Liver (tissue), 9 donors: ENCODE measurements around the gene NDOR1. TPM values are rescaled to one million over a fixed set of nuclear protein-coding genes. Genes with fewer than 3 reads are reported as not detected.

Experiments used
- DNase-seq: peaks from one replicate; pipeline ENCODE4 v3.0.0-alpha.2; 2017; ENCODE audit warnings: low spot score
- H3K27ac ChIP-seq, 2 donors: one replicate each; pipeline ENCODE4 v1.7.0; 2013; ENCODE audit warnings: inconsistent platforms in 2 of 2, low read length in 2 of 2, control low read depth in 1 of 2, low read depth in 1 of 2, mild to moderate bottlenecking in 1 of 2
- H3K27me3 ChIP-seq, 4 donors: one replicate each; pipeline versions ENCODE4 v1.6.1 to v1.7.0; 2013; ENCODE audit warnings: low read length in 3 of 4, inconsistent platforms in 1 of 4, mild to moderate bottlenecking in 1 of 4, moderate library complexity in 1 of 4; ENCODE audit not compliant: control insufficient read depth in 4 of 4, insufficient read depth in 4 of 4
- H3K36me3 ChIP-seq, 4 donors: one replicate each; pipeline versions ENCODE4 v1.6.1 to v1.7.0; 2013; ENCODE audit warnings: low read length in 3 of 4, mild to moderate bottlenecking in 3 of 4, low read depth in 1 of 4, moderate library complexity in 1 of 4; ENCODE audit not compliant: control insufficient read depth in 4 of 4, insufficient read depth in 3 of 4
- H3K4me1 ChIP-seq, 4 donors: one replicate each; pipeline versions ENCODE4 v1.6.1 to v1.7.0; 2013; ENCODE audit warnings: low read length in 3 of 4, mild to moderate bottlenecking in 3 of 4, moderate library complexity in 1 of 4; ENCODE audit not compliant: control insufficient read depth in 4 of 4, insufficient read depth in 4 of 4
- H3K4me3 ChIP-seq, 3 donors: one replicate each; pipeline versions ENCODE4 v1.6.1 to v1.7.0; 2013; ENCODE audit warnings: low read length in 3 of 3, control low read depth in 1 of 3, low read depth in 1 of 3, mild to moderate bottlenecking in 1 of 3
- H3K9ac ChIP-seq, 2 donors: one replicate each; pipeline ENCODE4 v1.7.0; 2013; ENCODE audit warnings: low read length in 2 of 2, mild to moderate bottlenecking in 2 of 2, moderate library complexity in 2 of 2, control low read depth in 1 of 2, low read depth in 1 of 2
- H3K9me3 ChIP-seq, 4 donors: one replicate each; pipeline versions ENCODE4 v1.6.1 to v1.7.0; 2013; ENCODE audit warnings: low read length in 3 of 4; ENCODE audit not compliant: control insufficient read depth in 4 of 4
- EGR1 ChIP-seq, 2 donors: IDR thresholded peaks; 2 replicates each; pipeline ENCODE4 v1.6.1; 2016 to 2018; ENCODE audit warnings: antibody characterized with exemption in 2 of 2, low read depth in 2 of 2
- FOXA2 ChIP-seq: IDR thresholded peaks from 2 replicates; pipeline ENCODE4 v1.6.1; 2016; ENCODE audit warnings: antibody characterized with exemption
- HNF4A ChIP-seq, 2 donors: conservative IDR thresholded peaks; 2 replicates each; pipeline ENCODE4 v1.6.1; 2016; ENCODE audit warnings: antibody characterized with exemption in 2 of 2, mild to moderate bottlenecking in 2 of 2
- JUND ChIP-seq, 2 donors: IDR thresholded peaks; 2 replicates each; pipeline ENCODE4 v1.6.1; 2016; ENCODE audit warnings: antibody characterized with exemption in 2 of 2
- NR2F2 ChIP-seq: IDR thresholded peaks from 2 replicates; pipeline ENCODE4 v1.6.1; 2016; ENCODE audit warnings: antibody characterized with exemption
- RAD21 ChIP-seq, 2 donors: IDR thresholded peaks; 2 replicates each; pipeline ENCODE4 v1.6.1; 2016; ENCODE audit warnings: antibody characterized with exemption in 2 of 2, mild to moderate bottlenecking in 2 of 2
- RXRA ChIP-seq, 2 donors: IDR thresholded peaks; 2 replicates each; pipeline ENCODE4 v1.6.1; 2017 to 2018; ENCODE audit warnings: antibody characterized with exemption in 2 of 2, mild to moderate bottlenecking in 1 of 2
- TAF1 ChIP-seq: conservative IDR thresholded peaks from 2 replicates; pipeline ENCODE4 v1.6.1; 2016; ENCODE audit warnings: antibody characterized with exemption, mild to moderate bottlenecking
- YY1 ChIP-seq: IDR thresholded peaks from 2 replicates; pipeline ENCODE4 v1.6.1; 2016; ENCODE audit warnings: antibody characterized with exemption, mild to moderate bottlenecking
- WGBS: extraction: QIAGEN DNeasy Blood & Tissue Kit; methylation state at CpG from one replicate; pipeline ENCODE4 v1.1.7; 2013; 5-methylcytosine and 5-hydroxymethylcytosine counted together
- polyA plus RNA-seq, 2 donors: library from polyadenylated mRNA; stranded (reverse) in 1 of 2; unstranded in 1 of 2; fragments of 200-250 nt in 1 of 2; fragments of >200 nt in 1 of 2; fragmentation: Nextera tagmentation in 1 of 2; extraction: Ambion mirVana in 1 of 2; gene quantifications; one replicate each; pipeline versions ENCODE4 v1.2.1 to v1.2.3, GENCODE V29; 2013 to 2015
- total RNA-seq, 2 donors: library from RNA; depleted of rRNA; stranded (reverse); fragments of >200 nt; gene quantifications; one replicate each; pipeline ENCODE4 v1.2.3, GENCODE V29; 2014
- TF ChIP-seq, protein P1 (sequence below): fragments of 150-350 bp; IDR thresholded peaks from 2 replicates; pipeline ENCODE4 v1.5.1; 2017; ENCODE audit warnings: improper control_type of control experiment, low read depth, low read length; ENCODE audit not compliant: missing input control
- TF ChIP-seq, protein P2 (sequence below): IDR thresholded peaks from 2 replicates; pipeline ENCODE4 v1.6.1; 2016; ENCODE audit warnings: antibody characterized with exemption
- TF ChIP-seq, protein P3 (sequence below): IDR thresholded peaks from 2 replicates; pipeline ENCODE4 v1.6.1; 2016; ENCODE audit warnings: antibody characterized with exemption, mild to moderate bottlenecking
- TF ChIP-seq, protein P4 (sequence below): IDR thresholded peaks from 2 replicates; pipeline ENCODE4 v1.6.1; 2016; ENCODE audit warnings: antibody characterized with exemption
- donor health status: healthy.
- donor health status: healthy.
- donor health status: healthy.
- donor health status: healthy.
- donor health status: healthy.

The NDOR1 gene
- total and polyA plus RNA-seq, 4 donors, result 2.5 to 4.7 (median 3.2) TPM

DNA sequence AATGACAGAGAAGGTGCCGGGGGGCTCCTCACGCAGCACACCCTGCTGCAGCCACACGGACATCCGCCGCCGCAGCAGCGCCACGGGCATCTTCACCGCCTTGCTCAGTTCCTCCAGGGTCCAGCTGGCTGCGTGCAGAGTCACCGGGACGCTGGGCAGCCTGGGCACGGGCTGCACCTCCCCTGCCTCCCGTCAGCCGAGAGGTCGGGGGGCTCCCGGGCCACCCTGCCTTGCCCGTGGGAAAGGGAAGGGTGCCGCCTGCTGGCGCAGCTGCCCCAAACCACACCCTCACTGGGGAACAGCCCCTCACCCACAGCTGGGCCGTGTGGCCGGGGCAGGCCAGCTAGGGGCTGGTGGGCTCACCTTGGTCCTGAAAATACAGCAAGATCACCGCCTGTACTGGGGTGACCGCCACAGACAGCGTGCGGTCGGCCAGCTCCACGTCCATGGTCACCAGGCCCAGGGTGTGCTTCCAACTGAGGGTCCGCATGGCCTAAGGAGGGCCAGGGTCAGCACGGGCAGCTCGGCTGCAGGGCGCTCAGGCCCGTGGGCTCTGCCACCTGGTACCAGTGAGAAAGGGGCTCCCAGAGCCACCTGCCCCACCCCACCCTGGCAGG is 30.0 kb upstream of the NDOR1 start:
- WGBS, result 48% methylated on average over 33 of the region's 33 CpGs
- H3K27me3 ChIP-seq, result peaks cover 0 to 1% (median 0%) of the 10 kb centered on the region in 4 donors

DNA sequence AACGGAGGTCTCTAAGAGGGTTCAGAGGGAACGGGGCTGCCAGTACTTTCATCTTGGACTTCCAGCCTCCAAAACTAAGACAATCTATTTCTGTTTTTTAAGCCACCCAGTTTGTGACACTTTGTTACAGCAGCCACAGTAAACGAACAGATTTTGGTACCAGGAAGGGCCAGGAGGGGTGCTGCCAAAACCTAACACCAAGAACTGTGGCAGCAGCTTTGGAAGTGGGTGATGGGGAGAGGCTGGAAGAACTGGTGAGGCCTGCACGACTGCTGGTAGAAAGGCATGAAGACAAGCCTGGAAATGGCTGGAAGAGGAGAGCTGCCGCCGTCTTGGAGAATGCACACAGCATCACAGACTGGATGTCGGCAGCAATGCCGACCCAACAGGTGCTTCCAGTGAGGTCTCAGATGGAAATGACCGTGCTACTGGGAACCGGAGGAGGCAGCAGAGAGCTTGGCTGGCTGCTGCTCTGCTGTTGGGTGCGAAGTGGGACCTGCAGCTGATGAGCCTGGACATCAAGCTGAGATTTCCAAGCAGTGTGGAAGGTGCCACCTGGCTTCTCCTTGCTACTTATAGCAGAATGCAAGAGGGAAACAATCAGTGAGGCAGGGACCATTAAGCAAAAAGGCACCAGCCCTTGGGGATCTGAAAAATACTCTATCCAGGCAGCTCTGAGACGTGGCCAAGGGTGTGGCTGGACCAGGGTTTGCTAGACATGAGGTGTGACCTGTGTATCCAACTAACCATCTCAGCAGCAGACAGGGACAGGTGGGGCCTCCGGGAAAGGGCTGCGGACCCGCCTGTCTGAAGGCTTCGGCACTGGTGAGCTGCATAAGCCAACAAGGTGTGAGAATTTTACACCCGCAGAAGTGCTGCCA is 29.0 kb upstream of the NDOR1 start:
- H3K36me3 ChIP-seq, result peaks cover 9 to 32% (median 15%) of the 10 kb centered on the region in 4 donors
- no peaks in the 10 kb centered on the region for H3K27me3 ChIP-seq
- WGBS, result 61% methylated on average over 17 of the region's 17 CpGs
- no peak for TF ChIP-seq EGR1 (IDR thresholded peaks at IDR 0.05; ENCODE audit: low read depth in 2 of 2)
- TF ChIP-seq RAD21 (IDR thresholded peaks at IDR 0.05), result peak in 1 of 2 donors; percentile 78
- TF ChIP-seq YY1, result no peak
- TF ChIP-seq TAF1, result no peak
- TF ChIP-seq, protein P1, sequence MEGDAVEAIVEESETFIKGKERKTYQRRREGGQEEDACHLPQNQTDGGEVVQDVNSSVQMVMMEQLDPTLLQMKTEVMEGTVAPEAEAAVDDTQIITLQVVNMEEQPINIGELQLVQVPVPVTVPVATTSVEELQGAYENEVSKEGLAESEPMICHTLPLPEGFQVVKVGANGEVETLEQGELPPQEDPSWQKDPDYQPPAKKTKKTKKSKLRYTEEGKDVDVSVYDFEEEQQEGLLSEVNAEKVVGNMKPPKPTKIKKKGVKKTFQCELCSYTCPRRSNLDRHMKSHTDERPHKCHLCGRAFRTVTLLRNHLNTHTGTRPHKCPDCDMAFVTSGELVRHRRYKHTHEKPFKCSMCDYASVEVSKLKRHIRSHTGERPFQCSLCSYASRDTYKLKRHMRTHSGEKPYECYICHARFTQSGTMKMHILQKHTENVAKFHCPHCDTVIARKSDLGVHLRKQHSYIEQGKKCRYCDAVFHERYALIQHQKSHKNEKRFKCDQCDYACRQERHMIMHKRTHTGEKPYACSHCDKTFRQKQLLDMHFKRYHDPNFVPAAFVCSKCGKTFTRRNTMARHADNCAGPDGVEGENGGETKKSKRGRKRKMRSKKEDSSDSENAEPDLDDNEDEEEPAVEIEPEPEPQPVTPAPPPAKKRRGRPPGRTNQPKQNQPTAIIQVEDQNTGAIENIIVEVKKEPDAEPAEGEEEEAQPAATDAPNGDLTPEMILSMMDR, result peak; percentile 50
- H3K4me1 ChIP-seq, result no peaks in the 10 kb centered on the region
- no peak for DNase-seq
- no peaks in the 10 kb centered on the region for H3K9me3 ChIP-seq
- no peak overlapping the region for H3K27ac ChIP-seq
- H3K4me3 ChIP-seq, result no peak overlapping the region
- H3K9ac ChIP-seq, result no peak overlapping the region

More for the DNA sequence above, 30.0 kb upstream of the NDOR1 start:
- TF ChIP-seq, protein P1, result peak; percentile 2
- TF ChIP-seq NR2F2, result no peak
- Histone ChIP-seq H3K9ac (no peak overlapping the region), H3K36me3 (peaks cover 4 to 21% (median 9%) of the 10 kb centered on the region in 4 donors), H3K9me3 (no peaks in the 10 kb centered on the region), H3K4me1 (no peaks in the 10 kb centered on the region), H3K27ac (no peak overlapping the region), H3K4me3 (no peak overlapping the region)
- no peak for DNase-seq

DNA sequence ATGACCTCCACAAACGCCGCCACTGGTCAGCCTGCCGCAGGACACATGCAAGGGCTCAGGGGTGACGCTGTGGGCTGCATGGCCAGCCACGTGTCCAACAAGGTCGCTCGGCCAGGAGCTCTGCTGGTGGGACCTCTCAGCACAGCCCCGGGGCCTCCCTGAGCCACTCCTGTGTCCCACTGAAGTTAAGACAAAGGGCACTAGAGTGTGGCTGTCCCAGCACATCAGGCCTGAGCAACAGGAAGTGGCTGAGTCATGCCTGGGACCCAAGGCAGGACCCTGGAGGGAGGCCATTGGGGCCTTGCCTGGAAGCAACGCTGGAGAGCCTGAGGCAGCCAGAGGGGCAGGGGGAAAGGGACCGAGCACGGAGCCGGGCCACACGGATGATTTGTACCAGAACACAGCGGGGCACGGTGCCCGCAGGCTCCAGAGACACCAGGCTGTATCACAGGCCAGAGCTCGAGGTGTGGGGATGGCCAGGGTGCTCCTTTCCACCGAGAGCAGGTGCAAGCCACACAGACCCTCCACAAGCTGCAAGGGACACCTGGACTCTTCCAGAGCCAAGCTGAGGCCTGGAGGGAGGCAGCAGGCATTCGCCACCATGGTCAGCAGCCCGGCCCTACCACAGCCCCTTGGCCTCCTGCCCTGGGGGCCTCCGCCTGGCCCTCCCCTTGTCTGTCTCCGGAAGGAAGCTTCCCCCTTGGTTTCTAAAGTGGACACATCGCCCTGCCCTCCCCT is 27.1 kb upstream of the NDOR1 start:
- H3K27ac ChIP-seq, result no peak overlapping the region
- H3K4me1 ChIP-seq, result no peaks in the 10 kb centered on the region
- no peak overlapping the region for H3K4me3 ChIP-seq
- no peak overlapping the region for H3K9ac ChIP-seq
- WGBS, result 92% methylated on average over 23 of the region's 23 CpGs
- DNase-seq, result no peak
- H3K27me3 ChIP-seq, result no peaks in the 10 kb centered on the region
- no peaks in the 10 kb centered on the region for H3K9me3 ChIP-seq
- peaks cover 11 to 47% (median 22%) of the 10 kb centered on the region in 4 donors for H3K36me3 ChIP-seq
- TF ChIP-seq, protein P2, sequence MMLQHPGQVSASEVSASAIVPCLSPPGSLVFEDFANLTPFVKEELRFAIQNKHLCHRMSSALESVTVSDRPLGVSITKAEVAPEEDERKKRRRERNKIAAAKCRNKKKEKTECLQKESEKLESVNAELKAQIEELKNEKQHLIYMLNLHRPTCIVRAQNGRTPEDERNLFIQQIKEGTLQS, result no peak
- TF ChIP-seq JUND (IDR thresholded peaks at IDR 0.05), result no peak
- TF ChIP-seq TAF1, result no peak
- TF ChIP-seq, protein P1, result no peak
- no peak for TF ChIP-seq RXRA (IDR thresholded peaks at IDR 0.05)
- TF ChIP-seq, protein P3, sequence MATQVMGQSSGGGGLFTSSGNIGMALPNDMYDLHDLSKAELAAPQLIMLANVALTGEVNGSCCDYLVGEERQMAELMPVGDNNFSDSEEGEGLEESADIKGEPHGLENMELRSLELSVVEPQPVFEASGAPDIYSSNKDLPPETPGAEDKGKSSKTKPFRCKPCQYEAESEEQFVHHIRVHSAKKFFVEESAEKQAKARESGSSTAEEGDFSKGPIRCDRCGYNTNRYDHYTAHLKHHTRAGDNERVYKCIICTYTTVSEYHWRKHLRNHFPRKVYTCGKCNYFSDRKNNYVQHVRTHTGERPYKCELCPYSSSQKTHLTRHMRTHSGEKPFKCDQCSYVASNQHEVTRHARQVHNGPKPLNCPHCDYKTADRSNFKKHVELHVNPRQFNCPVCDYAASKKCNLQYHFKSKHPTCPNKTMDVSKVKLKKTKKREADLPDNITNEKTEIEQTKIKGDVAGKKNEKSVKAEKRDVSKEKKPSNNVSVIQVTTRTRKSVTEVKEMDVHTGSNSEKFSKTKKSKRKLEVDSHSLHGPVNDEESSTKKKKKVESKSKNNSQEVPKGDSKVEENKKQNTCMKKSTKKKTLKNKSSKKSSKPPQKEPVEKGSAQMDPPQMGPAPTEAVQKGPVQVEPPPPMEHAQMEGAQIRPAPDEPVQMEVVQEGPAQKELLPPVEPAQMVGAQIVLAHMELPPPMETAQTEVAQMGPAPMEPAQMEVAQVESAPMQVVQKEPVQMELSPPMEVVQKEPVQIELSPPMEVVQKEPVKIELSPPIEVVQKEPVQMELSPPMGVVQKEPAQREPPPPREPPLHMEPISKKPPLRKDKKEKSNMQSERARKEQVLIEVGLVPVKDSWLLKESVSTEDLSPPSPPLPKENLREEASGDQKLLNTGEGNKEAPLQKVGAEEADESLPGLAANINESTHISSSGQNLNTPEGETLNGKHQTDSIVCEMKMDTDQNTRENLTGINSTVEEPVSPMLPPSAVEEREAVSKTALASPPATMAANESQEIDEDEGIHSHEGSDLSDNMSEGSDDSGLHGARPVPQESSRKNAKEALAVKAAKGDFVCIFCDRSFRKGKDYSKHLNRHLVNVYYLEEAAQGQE, result no peak
- TF ChIP-seq, protein P4, sequence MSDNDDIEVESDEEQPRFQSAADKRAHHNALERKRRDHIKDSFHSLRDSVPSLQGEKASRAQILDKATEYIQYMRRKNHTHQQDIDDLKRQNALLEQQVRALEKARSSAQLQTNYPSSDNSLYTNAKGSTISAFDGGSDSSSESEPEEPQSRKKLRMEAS, result no peak
- TF ChIP-seq FOXA2, result no peak
- TF ChIP-seq HNF4A (conservative IDR thresholded peaks at IDR 0.05), result no peak
